D721Med (cell line): ENCODE results near the gene FLAD1.
"Not testable (repeated sequence)": the region's sequence is repeated elsewhere in the genome, so short reads cannot be mapped to it uniquely, and the experiment has no call there.

Source experiments
- DNase-seq: peaks from one replicate; pipeline ENCODE4 v3.0.0; 2011; ENCODE audit warnings: low spot score; ENCODE audit not compliant: insufficient read length
- FAIRE-seq: peaks from 2 replicates; lab custom pipeline; 2011; peaks lifted over from hg19 to GRCh38; lab: Jason Lieb, UNC
- TF ChIP-seq, protein P1 (sequence below): IDR thresholded peaks from 2 replicates; pipeline ENCODE4 v1.5.1; 2012; ENCODE audit warnings: mild to moderate bottlenecking, control low read depth; ENCODE audit not compliant: insufficient read depth; ENCODE audit errors: missing control alignments

Gene FLAD1

DNA sequence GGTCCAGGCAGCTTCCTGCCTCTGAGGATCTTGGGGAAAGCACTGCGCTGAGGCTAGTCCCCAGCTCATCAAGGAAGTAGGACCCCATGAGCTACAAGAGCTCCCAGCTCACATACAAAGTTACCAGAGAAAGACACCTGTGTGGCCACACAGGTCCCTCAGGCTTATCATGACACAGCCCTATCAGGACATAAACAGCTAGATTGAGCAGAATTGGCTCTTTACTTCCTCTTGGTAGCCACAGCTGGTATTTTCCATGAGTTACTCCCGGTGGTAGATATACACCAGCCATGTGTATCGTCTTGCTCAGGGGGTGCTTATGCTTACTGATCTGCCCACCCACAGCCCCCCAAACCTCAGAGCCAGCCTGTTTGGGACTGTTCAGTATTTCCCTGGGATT, 11.4 kb downstream of the FLAD1 start:
- no peak for FAIRE-seq

DNA sequence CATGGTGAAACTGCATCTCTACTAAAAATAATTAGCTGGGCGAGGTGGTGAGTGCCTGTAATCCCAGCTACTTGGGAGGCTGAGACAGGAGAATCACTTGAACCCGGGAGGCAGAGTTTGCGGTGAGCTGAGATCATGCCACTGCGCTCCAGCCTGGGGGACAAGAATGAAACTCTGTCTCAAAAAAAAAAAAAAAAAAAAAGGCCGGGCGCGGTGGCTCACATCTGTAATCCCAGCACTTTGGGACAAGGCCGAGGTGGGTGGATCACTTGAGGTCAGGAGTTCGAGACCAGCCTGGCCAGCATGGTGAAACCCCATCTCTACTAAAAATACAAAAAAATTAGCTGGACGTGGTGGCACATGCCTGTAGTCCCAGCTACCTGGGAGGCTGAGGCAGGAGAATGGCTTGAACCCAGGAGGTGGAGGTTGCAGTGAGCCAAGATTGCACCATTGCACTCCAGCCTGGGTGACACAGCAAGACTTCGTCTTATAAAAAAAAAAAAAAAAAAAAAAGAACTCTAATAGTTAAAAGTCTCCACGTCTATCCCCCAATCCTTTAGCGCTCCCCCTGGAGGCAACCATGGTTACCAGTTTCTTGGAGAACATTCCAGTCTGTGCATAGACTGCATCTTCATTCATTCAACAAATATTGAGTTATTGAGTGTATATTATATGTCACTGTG, 12.3 kb downstream of the FLAD1 start:
- FAIRE-seq, DNase-seq: not testable (repeated sequence)
- TF ChIP-seq, protein P1, sequence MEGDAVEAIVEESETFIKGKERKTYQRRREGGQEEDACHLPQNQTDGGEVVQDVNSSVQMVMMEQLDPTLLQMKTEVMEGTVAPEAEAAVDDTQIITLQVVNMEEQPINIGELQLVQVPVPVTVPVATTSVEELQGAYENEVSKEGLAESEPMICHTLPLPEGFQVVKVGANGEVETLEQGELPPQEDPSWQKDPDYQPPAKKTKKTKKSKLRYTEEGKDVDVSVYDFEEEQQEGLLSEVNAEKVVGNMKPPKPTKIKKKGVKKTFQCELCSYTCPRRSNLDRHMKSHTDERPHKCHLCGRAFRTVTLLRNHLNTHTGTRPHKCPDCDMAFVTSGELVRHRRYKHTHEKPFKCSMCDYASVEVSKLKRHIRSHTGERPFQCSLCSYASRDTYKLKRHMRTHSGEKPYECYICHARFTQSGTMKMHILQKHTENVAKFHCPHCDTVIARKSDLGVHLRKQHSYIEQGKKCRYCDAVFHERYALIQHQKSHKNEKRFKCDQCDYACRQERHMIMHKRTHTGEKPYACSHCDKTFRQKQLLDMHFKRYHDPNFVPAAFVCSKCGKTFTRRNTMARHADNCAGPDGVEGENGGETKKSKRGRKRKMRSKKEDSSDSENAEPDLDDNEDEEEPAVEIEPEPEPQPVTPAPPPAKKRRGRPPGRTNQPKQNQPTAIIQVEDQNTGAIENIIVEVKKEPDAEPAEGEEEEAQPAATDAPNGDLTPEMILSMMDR, result peak; percentile 59

More for the DNA sequence above, 11.4 kb downstream of the FLAD1 start:
- TF ChIP-seq, protein P1, result no peak
- DNase-seq, result no peak

DNA sequence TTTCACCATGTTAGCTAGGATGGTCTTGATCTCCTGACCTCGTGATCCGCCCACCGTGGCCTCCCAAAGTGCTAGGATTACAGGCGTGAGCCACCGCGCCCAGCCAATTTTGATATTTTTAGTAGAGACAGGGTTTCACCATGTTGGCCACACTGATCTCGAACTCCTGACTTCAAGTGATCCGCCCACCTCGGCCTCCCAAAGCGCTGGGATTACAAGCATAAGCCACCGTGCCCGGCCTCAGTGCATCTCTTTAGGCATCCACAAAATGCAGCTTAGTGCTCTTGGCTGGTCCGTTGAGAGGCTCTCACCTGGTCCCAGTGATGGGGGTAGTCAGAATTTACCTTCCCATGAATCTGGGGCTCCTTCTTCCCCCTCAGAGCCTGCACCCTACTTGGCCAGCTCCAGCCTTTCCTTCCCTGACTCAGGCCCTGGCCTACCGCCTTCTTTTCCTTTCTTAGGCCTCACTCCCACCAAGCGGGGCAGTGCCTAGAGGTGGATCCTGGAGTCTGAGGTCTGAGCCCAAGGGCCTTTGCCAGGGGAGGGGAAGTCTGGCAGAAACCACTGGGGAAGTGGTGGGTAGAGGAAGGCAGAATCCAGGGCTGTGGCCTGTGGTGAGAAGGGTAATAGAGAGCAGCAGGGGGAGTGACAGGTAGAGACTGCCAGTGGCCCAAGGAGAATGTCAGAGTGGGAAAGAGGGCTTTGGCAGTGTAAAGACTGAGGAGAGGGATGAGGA, 14.0 kb downstream of the FLAD1 start:
- TF ChIP-seq, protein P1, result no peak
- FAIRE-seq (no peak), DNase-seq (no peak)

DNA sequence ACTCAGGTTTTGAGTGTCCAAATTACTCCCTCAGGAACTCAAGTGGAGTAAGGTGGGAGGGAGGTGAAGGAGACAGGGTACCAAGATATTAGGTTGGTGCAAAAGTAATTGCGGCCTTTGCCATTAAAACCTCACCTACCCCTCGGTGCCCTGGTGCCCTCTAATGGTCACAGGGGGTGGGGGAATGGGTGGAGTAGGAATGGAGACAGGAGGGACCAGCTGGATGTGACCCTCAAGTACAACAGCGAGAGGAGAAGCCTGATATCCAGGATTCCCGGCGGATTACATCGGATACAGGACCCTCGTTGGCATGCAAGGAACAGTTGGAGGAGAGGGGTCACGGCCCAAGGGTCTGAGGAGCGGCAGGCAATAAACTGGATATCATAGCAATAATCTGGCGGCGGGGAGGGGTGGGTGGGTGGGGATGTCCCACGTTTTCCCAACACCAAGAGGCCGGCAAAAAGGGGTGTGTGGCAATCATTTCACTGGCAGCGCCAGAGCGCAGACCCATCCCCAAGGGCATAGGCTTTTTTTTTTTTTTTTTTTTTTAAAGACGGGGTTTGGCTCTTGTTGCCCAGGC, 15.1 kb downstream of the FLAD1 start:
- FAIRE-seq (no peak), DNase-seq (no peak)
- TF ChIP-seq, protein P1, result peak; percentile 17

DNA sequence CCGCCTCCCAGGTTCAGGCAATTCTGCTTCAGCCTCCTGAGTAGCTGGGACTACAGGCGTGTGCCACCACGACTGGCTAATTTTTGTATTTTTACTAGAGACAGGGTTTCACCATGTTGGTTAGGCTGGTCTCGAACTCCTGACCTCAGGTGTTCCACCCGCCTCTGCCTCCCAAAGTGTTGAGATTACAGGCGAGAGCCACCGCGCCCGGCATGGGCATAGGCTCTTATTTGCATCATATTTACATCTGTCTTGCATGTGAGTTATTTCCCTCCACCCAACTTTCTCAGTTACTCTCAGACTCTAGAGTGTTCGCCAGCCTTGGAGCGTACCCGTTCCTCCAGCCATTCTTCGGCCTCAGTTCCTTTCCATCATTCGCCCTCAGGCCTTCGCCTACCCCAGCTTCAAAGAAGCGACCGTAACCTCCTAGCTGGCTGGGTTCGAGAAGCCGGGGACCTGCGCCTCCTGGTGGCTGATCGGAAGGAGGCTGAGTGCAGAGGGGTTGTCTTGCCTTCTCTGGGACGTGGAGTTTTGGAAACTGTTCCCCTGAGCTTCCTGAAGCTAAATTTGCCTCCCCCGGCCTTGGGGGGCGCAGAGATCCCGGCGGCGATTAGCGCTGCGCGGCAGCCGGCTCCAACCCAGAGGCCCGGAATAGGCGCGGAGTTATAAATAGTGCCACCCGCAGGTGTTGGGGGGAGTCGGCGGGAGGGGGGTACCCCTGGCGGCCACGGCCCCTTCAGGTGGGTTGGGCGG, 15.8 kb downstream of the FLAD1 start:
- TF ChIP-seq, protein P1, result peak; percentile 99
- DNase-seq (peak; percentile 92), FAIRE-seq (no peak)

DNA sequence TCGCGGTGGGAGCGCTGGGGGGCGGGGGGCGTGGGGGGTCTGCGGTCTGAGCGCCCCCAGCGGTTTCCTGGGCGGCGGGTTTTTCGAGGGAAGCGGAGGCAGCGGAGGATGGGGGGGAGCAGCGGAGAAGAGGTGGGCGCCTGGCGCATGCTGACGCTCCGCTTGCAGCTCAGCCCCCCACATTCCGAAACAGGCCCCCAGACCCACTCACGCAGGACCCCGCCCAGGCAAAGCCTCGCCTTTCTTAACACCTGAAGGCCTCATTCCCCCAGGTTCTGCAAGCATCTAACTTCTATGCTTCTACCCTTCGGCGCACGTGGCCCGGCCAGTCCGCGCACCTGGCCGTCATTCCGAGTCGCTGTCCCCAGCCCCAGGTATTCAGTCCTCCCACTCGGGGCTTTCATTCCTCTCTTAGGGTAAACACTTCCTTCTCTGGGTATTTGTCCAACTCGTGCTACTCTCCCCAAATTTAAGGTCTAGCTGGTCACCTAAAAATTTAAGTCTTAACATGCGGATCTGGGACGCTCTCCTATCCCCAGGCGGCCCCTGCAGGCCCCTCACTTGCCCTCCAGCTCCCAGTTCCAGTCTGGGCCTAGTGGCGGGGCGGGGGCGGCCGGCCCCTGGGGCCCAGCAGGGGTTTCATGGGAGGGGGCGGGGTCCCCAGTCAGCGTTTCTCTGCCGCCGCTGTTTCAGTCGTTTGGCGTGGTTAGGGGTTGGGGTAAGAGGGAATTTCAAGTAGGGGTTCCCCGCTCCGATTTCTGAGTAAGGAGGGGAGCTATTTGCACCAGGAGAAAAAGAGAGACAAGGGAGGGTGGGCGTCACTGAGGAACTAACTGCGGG, 16.6 kb downstream of the FLAD1 start:
- DNase-seq (no peak), FAIRE-seq (no peak)
- TF ChIP-seq, protein P1, result no peak
